ENCODE data around the gene KCND1.

DNA sequence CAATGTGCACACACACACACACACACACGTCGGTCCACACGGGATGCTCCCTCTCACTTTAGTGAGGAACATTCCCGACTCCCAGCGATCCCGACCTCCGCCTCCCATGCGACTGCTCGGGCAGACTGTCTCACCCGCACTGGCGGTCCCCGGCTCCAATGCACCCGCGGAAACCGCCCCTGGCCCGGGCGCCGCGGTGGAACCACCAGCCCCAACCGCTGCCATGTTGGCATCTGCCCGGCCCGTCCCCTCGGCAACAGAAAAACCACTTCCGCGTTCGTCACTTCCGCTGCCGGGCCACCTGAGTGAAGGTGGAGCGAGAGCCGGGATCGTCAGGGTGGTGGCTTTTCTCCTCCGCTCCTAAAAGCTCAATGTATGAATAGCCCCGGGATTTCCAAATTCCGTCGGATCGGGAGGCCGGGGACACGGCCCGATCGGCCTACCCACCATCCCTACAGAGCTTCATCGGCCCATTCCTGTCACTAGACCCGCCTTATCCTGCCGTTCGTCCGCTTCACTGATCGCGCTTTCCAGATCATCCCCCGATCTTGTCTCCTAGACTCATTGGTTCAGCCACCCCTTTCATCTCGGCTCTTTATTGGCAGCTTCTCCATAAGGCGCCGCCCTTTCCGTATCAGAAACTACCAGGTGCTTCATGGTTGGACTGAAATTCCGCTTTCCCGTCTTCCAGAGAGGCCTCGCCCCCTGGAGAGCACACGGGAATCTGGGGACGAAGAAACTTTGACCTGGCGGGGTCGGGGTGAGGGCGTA is 60.0 kb downstream of the KCND1 start, which contains the start of gene SLC35A2:
- TF ChIP-seq GABPA (IDR thresholded peaks at IDR 0.05 in 1 of 2, conservative IDR thresholded peaks at IDR 0.05 in 1 of 2) (peak; percentile 71 to 89), TAF1 (conservative IDR thresholded peaks at IDR 0.05) (no peak), NR2F2 (IDR thresholded peaks at IDR 0.05) (peak; percentile 44), YY1 (IDR thresholded peaks at IDR 0.05) (peak; percentile 80), RXRA (IDR thresholded peaks at IDR 0.05) (peak; percentile 65 to 76), JUND (IDR thresholded peaks at IDR 0.05) (no peak), SP1 (IDR thresholded peaks at IDR 0.05) (peak; percentile 73)
- TF ChIP-seq, protein P1, sequence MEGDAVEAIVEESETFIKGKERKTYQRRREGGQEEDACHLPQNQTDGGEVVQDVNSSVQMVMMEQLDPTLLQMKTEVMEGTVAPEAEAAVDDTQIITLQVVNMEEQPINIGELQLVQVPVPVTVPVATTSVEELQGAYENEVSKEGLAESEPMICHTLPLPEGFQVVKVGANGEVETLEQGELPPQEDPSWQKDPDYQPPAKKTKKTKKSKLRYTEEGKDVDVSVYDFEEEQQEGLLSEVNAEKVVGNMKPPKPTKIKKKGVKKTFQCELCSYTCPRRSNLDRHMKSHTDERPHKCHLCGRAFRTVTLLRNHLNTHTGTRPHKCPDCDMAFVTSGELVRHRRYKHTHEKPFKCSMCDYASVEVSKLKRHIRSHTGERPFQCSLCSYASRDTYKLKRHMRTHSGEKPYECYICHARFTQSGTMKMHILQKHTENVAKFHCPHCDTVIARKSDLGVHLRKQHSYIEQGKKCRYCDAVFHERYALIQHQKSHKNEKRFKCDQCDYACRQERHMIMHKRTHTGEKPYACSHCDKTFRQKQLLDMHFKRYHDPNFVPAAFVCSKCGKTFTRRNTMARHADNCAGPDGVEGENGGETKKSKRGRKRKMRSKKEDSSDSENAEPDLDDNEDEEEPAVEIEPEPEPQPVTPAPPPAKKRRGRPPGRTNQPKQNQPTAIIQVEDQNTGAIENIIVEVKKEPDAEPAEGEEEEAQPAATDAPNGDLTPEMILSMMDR (IDR thresholded peaks at IDR 0.05; ENCODE audit: low read depth, low read length, missing input control), result no peak
- TF ChIP-seq, protein P2, sequence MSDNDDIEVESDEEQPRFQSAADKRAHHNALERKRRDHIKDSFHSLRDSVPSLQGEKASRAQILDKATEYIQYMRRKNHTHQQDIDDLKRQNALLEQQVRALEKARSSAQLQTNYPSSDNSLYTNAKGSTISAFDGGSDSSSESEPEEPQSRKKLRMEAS (IDR thresholded peaks at IDR 0.05), result peak; percentile 36
- TF ChIP-seq, protein P3, sequence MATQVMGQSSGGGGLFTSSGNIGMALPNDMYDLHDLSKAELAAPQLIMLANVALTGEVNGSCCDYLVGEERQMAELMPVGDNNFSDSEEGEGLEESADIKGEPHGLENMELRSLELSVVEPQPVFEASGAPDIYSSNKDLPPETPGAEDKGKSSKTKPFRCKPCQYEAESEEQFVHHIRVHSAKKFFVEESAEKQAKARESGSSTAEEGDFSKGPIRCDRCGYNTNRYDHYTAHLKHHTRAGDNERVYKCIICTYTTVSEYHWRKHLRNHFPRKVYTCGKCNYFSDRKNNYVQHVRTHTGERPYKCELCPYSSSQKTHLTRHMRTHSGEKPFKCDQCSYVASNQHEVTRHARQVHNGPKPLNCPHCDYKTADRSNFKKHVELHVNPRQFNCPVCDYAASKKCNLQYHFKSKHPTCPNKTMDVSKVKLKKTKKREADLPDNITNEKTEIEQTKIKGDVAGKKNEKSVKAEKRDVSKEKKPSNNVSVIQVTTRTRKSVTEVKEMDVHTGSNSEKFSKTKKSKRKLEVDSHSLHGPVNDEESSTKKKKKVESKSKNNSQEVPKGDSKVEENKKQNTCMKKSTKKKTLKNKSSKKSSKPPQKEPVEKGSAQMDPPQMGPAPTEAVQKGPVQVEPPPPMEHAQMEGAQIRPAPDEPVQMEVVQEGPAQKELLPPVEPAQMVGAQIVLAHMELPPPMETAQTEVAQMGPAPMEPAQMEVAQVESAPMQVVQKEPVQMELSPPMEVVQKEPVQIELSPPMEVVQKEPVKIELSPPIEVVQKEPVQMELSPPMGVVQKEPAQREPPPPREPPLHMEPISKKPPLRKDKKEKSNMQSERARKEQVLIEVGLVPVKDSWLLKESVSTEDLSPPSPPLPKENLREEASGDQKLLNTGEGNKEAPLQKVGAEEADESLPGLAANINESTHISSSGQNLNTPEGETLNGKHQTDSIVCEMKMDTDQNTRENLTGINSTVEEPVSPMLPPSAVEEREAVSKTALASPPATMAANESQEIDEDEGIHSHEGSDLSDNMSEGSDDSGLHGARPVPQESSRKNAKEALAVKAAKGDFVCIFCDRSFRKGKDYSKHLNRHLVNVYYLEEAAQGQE (IDR thresholded peaks at IDR 0.05), result peak; percentile 13
